Stomach (tissue), 9 donors: ENCODE results near the gene KLK2. TPM values are rescaled to one million over a fixed set of nuclear protein-coding genes. Genes with fewer than 3 reads are reported as not detected.

Experiments used
- DNase-seq, 2 donors: peaks; one replicate each; pipeline versions ENCODE4 v3.0.0 to v3.0.0-alpha.2; 2013 to 2019
- H3K27ac ChIP-seq, 5 donors: fragments of 200-600 bp in 4 of 5; sonication (generic) in 4 of 5; one replicate each; pipeline ENCODE4 v1.5.1; 2013 to 2019; ENCODE audit warnings: mild to moderate bottlenecking in 1 of 5, moderate library complexity in 1 of 5
- H3K27me3 ChIP-seq, 3 donors: fragments of 200-600 bp; sonication (generic); one replicate each; pipeline ENCODE4 v1.5.1; 2017 to 2019; ENCODE audit warnings: mixed run types in 1 of 3
- H3K36me3 ChIP-seq, 4 donors: fragments of 200-600 bp; sonication (generic); 1 replicate in 3 of 4; 2 replicates in 1 of 4; pipeline ENCODE4 v1.5.1; 2016 to 2019
- H3K4me1 ChIP-seq, 4 donors: fragments of 200-600 bp; sonication (generic); one replicate each; pipeline ENCODE4 v1.5.1; 2016 to 2019
- H3K4me3 ChIP-seq, 4 donors: fragments of 200-600 bp; sonication (generic) in 3 of 4; one replicate each; pipeline ENCODE4 v1.5.1; 2016 to 2019; ENCODE audit warnings: mild to moderate bottlenecking in 1 of 4
- H3K9me3 ChIP-seq, 4 donors: fragments of 200-600 bp; sonication (generic); one replicate each; pipeline ENCODE4 v1.5.1; 2016 to 2019
- EP300 ChIP-seq: sonication (generic); formaldehyde crosslinking; IDR thresholded peaks from one replicate; pipeline ENCODE4 v1.6.1; 2017; ENCODE audit warnings: antibody characterized with exemption
- POLR2A ChIP-seq, 4 donors: fragments of 450-650 bp; IDR thresholded peaks; one replicate each; pipeline ENCODE4 v1.6.1; 2016; ENCODE audit warnings: antibody characterized with exemption in 4 of 4, control low read depth in 2 of 4, mild to moderate bottlenecking in 1 of 4, moderate library complexity in 1 of 4
- POLR2AphosphoS5 ChIP-seq, 3 donors: sonication (generic); formaldehyde crosslinking; IDR thresholded peaks; one replicate each; pipeline ENCODE4 v1.6.1; 2016; ENCODE audit warnings: antibody characterized with exemption in 3 of 3
- WGBS, 5 donors: extraction: QIAGEN DNeasy Blood & Tissue Kit in 3 of 5; methylation state at CpG; one replicate each; pipeline versions ENCODE4 v1.1.5 to v1.1.7; 2013 to 2018; 5-methylcytosine and 5-hydroxymethylcytosine counted together
- intact Hi-C: fragments of 100-400 bp; cut with DNase I; formaldehyde crosslinking; loops from one replicate; pipeline ENCODE4 v1.15.1; 2023; ENCODE audit warnings: low total_unique reads
- polyA plus RNA-seq, 3 donors: library from polyadenylated mRNA; stranded (reverse); fragments of 200-250 nt; gene quantifications; one replicate each; pipeline ENCODE4 v1.2.3, GENCODE V29; 2013
- total RNA-seq, 5 donors: library from RNA; depleted of rRNA; stranded (reverse); fragments of >200 nt; gene quantifications; one replicate each; pipeline versions ENCODE4 v1.1.0 to v1.2.3, GENCODE V29; 2014 to 2016
- TF ChIP-seq, protein P1 (sequence below), 7 experiments: fragments of 450-650 bp in 4 of 7; fragments of 200-600 bp in 3 of 7; sonication (generic) in 3 of 7; IDR thresholded peaks; one replicate each; pipeline ENCODE4 v1.5.1; 2016 to 2019; ENCODE audit warnings: antibody characterized with exemption in 7 of 7, control low read depth in 2 of 7, mild to moderate bottlenecking in 1 of 7
- donor health status: healthy with polysubstance abuse.
- donor health status: Bipolar disorder and iron deficiency.
- donor health status: healthy.

The KLK2 gene
- total and polyA plus RNA-seq, 8 donors = 94.6 TPM; not detected in 7

DNA sequence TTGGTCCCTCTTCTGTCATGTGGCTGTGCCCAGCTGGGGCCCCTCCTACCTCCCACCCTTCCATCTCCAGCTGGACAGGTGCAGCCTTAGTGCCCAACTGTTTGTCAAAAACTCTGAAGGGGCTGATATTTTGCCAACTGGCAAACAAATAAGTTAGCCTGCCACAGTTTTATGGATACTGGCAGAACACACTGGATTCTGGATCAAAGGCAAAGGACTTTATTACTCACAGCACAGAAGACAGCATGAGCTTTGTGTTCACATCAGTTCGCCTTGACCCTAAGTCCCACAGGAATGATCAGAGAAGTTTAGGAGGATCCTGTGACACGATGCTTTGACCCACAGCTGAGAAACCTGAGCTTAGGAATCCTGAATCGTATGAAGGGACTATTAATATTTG, 16.4 kb downstream of the KLK2 start:
- no peak for DNase-seq
- 47 to 59% (median 47%) methylated on average over 3 of the region's 3 CpGs for WGBS, 5 donors
- H3K4me3 ChIP-seq = no peak overlapping the region
- H3K9me3 ChIP-seq = no peaks in the 10 kb centered on the region
- no peak for TF ChIP-seq EP300
- TF ChIP-seq POLR2A (IDR thresholded peaks at IDR 0.05) = no peak
- TF ChIP-seq, protein P1, sequence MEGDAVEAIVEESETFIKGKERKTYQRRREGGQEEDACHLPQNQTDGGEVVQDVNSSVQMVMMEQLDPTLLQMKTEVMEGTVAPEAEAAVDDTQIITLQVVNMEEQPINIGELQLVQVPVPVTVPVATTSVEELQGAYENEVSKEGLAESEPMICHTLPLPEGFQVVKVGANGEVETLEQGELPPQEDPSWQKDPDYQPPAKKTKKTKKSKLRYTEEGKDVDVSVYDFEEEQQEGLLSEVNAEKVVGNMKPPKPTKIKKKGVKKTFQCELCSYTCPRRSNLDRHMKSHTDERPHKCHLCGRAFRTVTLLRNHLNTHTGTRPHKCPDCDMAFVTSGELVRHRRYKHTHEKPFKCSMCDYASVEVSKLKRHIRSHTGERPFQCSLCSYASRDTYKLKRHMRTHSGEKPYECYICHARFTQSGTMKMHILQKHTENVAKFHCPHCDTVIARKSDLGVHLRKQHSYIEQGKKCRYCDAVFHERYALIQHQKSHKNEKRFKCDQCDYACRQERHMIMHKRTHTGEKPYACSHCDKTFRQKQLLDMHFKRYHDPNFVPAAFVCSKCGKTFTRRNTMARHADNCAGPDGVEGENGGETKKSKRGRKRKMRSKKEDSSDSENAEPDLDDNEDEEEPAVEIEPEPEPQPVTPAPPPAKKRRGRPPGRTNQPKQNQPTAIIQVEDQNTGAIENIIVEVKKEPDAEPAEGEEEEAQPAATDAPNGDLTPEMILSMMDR (IDR thresholded peaks at IDR 0.05) = no peak
- TF ChIP-seq POLR2AphosphoS5 (IDR thresholded peaks at IDR 0.05) = no peak
- H3K4me1 ChIP-seq = no peaks in the 10 kb centered on the region
- H3K27me3 ChIP-seq = peaks cover 3 to 49% (median 9%) of the 10 kb centered on the region in 3 donors
- no peaks in the 10 kb centered on the region for H3K36me3 ChIP-seq
- H3K27ac ChIP-seq = no peak overlapping the region
- intact Hi-C loops = no loop called here

GRCh38 chr19:50890422-50891252, 17.4 kb downstream of the KLK2 start:
- no peak for DNase-seq
- no peak overlapping the region for H3K27ac ChIP-seq
- H3K4me1 ChIP-seq = no peaks in the 10 kb centered on the region
- WGBS, 5 donors = 39 to 60% (median 43%) methylated on average over 5 of the region's 5 CpGs
- TF ChIP-seq, protein P1 (IDR thresholded peaks at IDR 0.05) = no peak
- TF ChIP-seq POLR2A (IDR thresholded peaks at IDR 0.05) (no peak), POLR2AphosphoS5 (IDR thresholded peaks at IDR 0.05) (no peak), EP300 (no peak)
- peaks cover 3 to 48% (median 9%) of the 10 kb centered on the region in 3 donors for H3K27me3 ChIP-seq
- intact Hi-C loops = no loop called here
- H3K4me3 ChIP-seq = no peak overlapping the region
- H3K36me3 ChIP-seq = no peaks in the 10 kb centered on the region
- H3K9me3 ChIP-seq = no peaks in the 10 kb centered on the region

DNA sequence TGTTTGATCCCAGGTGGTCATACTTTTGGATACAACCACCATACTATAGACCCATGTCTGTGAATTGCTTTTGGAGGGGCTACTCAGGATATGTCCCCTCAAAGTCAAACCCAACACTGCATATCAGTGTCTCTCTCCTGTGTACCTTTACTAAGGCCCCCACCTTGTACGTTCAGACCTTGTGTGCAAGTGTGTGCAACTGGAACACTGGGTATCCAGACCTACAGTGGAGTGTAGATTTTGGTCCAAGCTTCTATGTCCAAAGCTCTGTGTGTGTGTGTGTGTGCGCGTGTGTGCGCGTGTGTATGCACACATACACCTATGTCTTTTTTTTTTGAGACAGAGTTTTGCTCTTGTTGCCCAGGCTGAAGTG, 18.0 kb downstream of the KLK2 start:
- TF ChIP-seq, protein P1 (IDR thresholded peaks at IDR 0.05) = no peak
- TF ChIP-seq EP300 = no peak
- no peak for TF ChIP-seq POLR2A (IDR thresholded peaks at IDR 0.05)
- H3K27me3 ChIP-seq = peaks cover 3 to 44% (median 9%) of the 10 kb centered on the region in 3 donors
- no peak for DNase-seq
- no peaks in the 10 kb centered on the region for H3K36me3 ChIP-seq
- no peaks in the 10 kb centered on the region for H3K4me1 ChIP-seq
- WGBS, 5 donors = 69 to 91% (median 72%) methylated on average over 5 of the region's 5 CpGs
- H3K27ac ChIP-seq = no peak overlapping the region
- H3K4me3 ChIP-seq = no peak overlapping the region
- H3K9me3 ChIP-seq = no peaks in the 10 kb centered on the region
- intact Hi-C loops = no loop called here

DNA sequence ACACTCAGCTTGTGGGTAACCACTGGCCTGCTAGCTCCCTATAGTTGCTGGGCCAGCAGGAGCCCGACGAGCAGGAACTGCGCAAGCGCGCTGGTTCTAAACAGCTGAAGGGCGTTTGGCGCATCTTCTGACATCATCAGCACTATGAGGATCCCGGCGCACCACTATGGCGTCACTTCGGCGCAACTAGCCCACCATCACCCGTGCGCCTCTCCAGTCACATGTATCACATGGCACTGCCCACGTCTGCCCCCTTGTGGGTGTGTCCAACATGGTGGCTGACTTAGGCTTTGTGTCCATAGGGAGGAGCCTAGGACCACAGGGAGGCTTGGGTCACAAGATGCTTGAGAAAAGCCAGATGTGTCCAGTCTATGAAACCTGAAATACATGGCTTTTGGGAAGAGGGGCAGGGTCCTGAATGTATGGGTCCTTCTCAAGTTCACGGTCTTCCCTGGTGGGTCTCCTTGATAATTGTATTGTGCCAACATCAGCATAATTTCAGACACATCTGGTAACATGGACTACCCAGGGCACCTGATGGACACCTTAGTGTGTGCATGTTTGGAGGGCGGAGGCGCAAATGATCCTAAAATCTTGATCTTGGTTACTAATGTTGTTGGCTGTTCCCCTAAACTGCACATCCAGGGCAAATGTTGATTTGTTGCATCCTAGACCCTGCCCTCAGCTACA, 20.0 kb downstream of the KLK2 start:
- Histone ChIP-seq H3K36me3 (no peaks in the 10 kb centered on the region), H3K4me3 (no peak overlapping the region), H3K27me3 (peaks cover 0 to 44% (median 3%) of the 10 kb centered on the region in 3 donors), H3K4me1 (no peaks in the 10 kb centered on the region), H3K27ac (no peak overlapping the region), H3K9me3 (no peaks in the 10 kb centered on the region)
- TF ChIP-seq POLR2AphosphoS5 (IDR thresholded peaks at IDR 0.05) (no peak), EP300 (no peak), POLR2A (IDR thresholded peaks at IDR 0.05) (no peak)
- TF ChIP-seq, protein P1 (IDR thresholded peaks at IDR 0.05) = no peak
- intact Hi-C loops = no loop called here
- DNase-seq = no peak
- 85 to 91% (median 90%) methylated on average over 18 of the region's 18 CpGs for WGBS, 5 donors
